Dermis microvascular lymphatic vessel endothelial cell (primary cell): ENCODE results near the gene FADS2. TPM values are rescaled to one million over a fixed set of nuclear protein-coding genes. Genes with fewer than 3 reads are reported as not detected.

Experiments used
- total RNA-seq: library from RNA; depleted of rRNA; stranded (reverse); fragments of >200 nt; gene quantifications from 2 replicates; pipeline ENCODE4 v1.2.1, GENCODE V29; 2014

Gene FADS2
- total RNA-seq, 1 donor from 2014 or later: 114 TPM

Other genes with a start within 250 kb of the FADS2 start
- 0.25 and 0.39 TPM in 2 replicates for gene SYT7, start 247.2 kb upstream of the FADS2 start, total RNA-seq
- gene DAGLA, start 147.9 kb upstream of the FADS2 start, total RNA-seq: 1.7 and 3.2 TPM in 2 replicates
- gene MYRF, start 75.7 kb upstream of the FADS2 start, total RNA-seq: 0.25 and 0.26 TPM in 2 replicates
- gene TMEM258, start 35.7 kb upstream of the FADS2 start, total RNA-seq: 93.4 and 124 TPM in 2 replicates
- 20.0 and 30.8 TPM in 2 replicates for gene FEN1, start 35.4 kb upstream of the FADS2 start, total RNA-seq
- gene FADS1, start 11.3 kb upstream of the FADS2 start, total RNA-seq: 22.3 and 39.3 TPM in 2 replicates
- gene FADS3, start 63.2 kb downstream of the FADS2 start, total RNA-seq: 77.4 and 90.9 TPM in 2 replicates
- gene RAB3IL1, start 89.3 kb downstream of the FADS2 start, total RNA-seq: 1.9 and 11.3 TPM in 2 replicates
- under 0.01 and 0.13 TPM in 2 replicates for gene BEST1, start 122.1 kb downstream of the FADS2 start, total RNA-seq
- 393 and 1,287 TPM in 2 replicates for gene FTH1, start 139.3 kb downstream of the FADS2 start, total RNA-seq